ENCODE measurements around the gene FNIP1.
A peak's percentile ranks its signal among the peaks of the same experiment; 100 is the strongest.
"Not testable (repeated sequence)": the region's sequence is repeated elsewhere in the genome, so short reads cannot be mapped to it uniquely, and the experiment has no call there.

Gene FNIP1

GRCh38 chr5:131608597-131608996, 188.2 kb downstream of the FNIP1 start:
- ATAC-seq, result no peak
- Mint-ChIP-seq H3K36me3 (peaks cover 10% of the 10 kb centered on the region), H3K4me3 (no peak overlapping the region), H3K4me1 (peaks cover 49% of the 10 kb centered on the region), H3K27me3 (no peaks in the 10 kb centered on the region), H3K27ac (no peak overlapping the region), H3K9me3 (no peaks in the 10 kb centered on the region)

GRCh38 chr5:131607903-131608540, 188.8 kb downstream of the FNIP1 start:
- H3K9me3 Mint-ChIP-seq, result no peaks in the 10 kb centered on the region
- ATAC-seq, result no peak
- peaks cover 47% of the 10 kb centered on the region for H3K4me1 Mint-ChIP-seq
- H3K4me3 Mint-ChIP-seq, result no peak overlapping the region
- H3K27me3 Mint-ChIP-seq, result no peaks in the 10 kb centered on the region
- H3K27ac Mint-ChIP-seq, result no peak overlapping the region
- H3K36me3 Mint-ChIP-seq, result peaks cover 10% of the 10 kb centered on the region

GRCh38 chr5:131607418-131607817, 189.4 kb downstream of the FNIP1 start:
- Mint-ChIP-seq H3K9me3 (no peaks in the 10 kb centered on the region), H3K36me3 (peaks cover 14% of the 10 kb centered on the region), H3K4me1 (peaks cover 47% of the 10 kb centered on the region), H3K4me3 (no peak overlapping the region), H3K27ac (no peak overlapping the region), H3K27me3 (no peaks in the 10 kb centered on the region)
- ATAC-seq, result no peak

- H3K36me3 Mint-ChIP-seq, result peaks cover 37% of the 10 kb centered on the region
- no peaks in the 10 kb centered on the region for H3K27me3 Mint-ChIP-seq
- H3K4me3 Mint-ChIP-seq, result no peak overlapping the region
- H3K27ac Mint-ChIP-seq, result no peak overlapping the region
- no peaks in the 10 kb centered on the region for H3K9me3 Mint-ChIP-seq
- no peak for ATAC-seq
- H3K4me1 Mint-ChIP-seq, result peaks cover 37% of the 10 kb centered on the region
Observed at GRCh38 chr5:131605086-131605485, 191.7 kb downstream of the FNIP1 start.

- Mint-ChIP-seq H3K27ac (peak overlapping the region; percentile 70), H3K36me3 (peaks cover 61% of the 10 kb centered on the region), H3K27me3 (no peaks in the 10 kb centered on the region), H3K9me3 (peaks cover 6% of the 10 kb centered on the region), H3K4me3 (no peak overlapping the region), H3K4me1 (peaks cover 58% of the 10 kb centered on the region)
- no peak for ATAC-seq
Observed at GRCh38 chr5:131595088-131596033, 201.5 kb downstream of the FNIP1 start.

- Mint-ChIP-seq H3K4me1 (peaks cover 58% of the 10 kb centered on the region), H3K4me3 (no peak overlapping the region), H3K27ac (peak overlapping the region; percentile 70)
Observed at GRCh38 chr5:131593921-131594320, 202.9 kb downstream of the FNIP1 start.

GRCh38 chr5:131593436-131593835, 203.4 kb downstream of the FNIP1 start:
- Mint-ChIP-seq H3K4me1 (peaks cover 58% of the 10 kb centered on the region), H3K4me3 (peak overlapping the region; percentile 10), H3K27ac (peak overlapping the region; percentile 70), H3K36me3 (peaks cover 45% of the 10 kb centered on the region)
- ATAC-seq, H3K9me3 Mint-ChIP-seq, H3K27me3 Mint-ChIP-seq: not testable (repeated sequence)

More at GRCh38 chr5:131593921-131594320, 202.9 kb downstream of the FNIP1 start:
- peaks cover 49% of the 10 kb centered on the region for H3K36me3 Mint-ChIP-seq
- H3K27me3 Mint-ChIP-seq, result no peaks in the 10 kb centered on the region
- ATAC-seq, result no peak
- H3K9me3 Mint-ChIP-seq, result peaks cover 6% of the 10 kb centered on the region

Measured in stimulated activated memory B cell treated with anti-CD40 and anti-IgM and Interleukin-4, amounts not matched to agents 10 μg/mL and 1 μg/mL and 100 μg/mL, for 72 hours (primary cell).